Aorta (tissue), 5 donors: Measurements from ENCODE around the gene CLIC5. TPM values are rescaled to one million over a fixed set of nuclear protein-coding genes. Genes with fewer than 3 reads are reported as not detected.

Experiments
- ATAC-seq: fragments of 200-7000 bp; cut with Tn5 transposase; one replicate; pipeline ENCODE4 v1.9.1; 2022; ENCODE audit warnings: moderate library complexity; ENCODE audit not compliant: low FRiP score
- DNase-seq, 2 donors: peaks; one replicate each; pipeline ENCODE4 v3.0.0-alpha.2; 2020
- H3K27ac ChIP-seq, 2 donors: one replicate each; pipeline ENCODE4 v1.5.1; 2013; ENCODE audit warnings: low read length in 2 of 2, mild to moderate bottlenecking in 2 of 2, moderate library complexity in 2 of 2, control low read depth in 1 of 2, inconsistent platforms in 1 of 2, low read depth in 1 of 2
- H3K27me3 ChIP-seq, 2 donors: one replicate each; pipeline ENCODE4 v1.6.1; 2013; ENCODE audit warnings: control low read depth in 1 of 2, low read length in 1 of 2, mild to moderate bottlenecking in 1 of 2, moderate library complexity in 1 of 2; ENCODE audit not compliant: insufficient read depth in 2 of 2, control insufficient read depth in 1 of 2
- H3K36me3 ChIP-seq, 2 donors: one replicate each; pipeline ENCODE4 v1.6.1; 2013; ENCODE audit warnings: control low read depth in 1 of 2, low read length in 1 of 2, mild to moderate bottlenecking in 1 of 2; ENCODE audit not compliant: insufficient read depth in 2 of 2, control insufficient read depth in 1 of 2
- H3K4me1 ChIP-seq, 2 donors: one replicate each; pipeline ENCODE4 v1.6.1; 2013; ENCODE audit warnings: low read length in 2 of 2, control low read depth in 1 of 2, mild to moderate bottlenecking in 1 of 2, moderate library complexity in 1 of 2; ENCODE audit not compliant: insufficient read depth in 2 of 2, control insufficient read depth in 1 of 2
- H3K4me3 ChIP-seq, 2 donors: one replicate each; pipeline ENCODE4 v1.5.1; 2013; ENCODE audit warnings: low read length in 2 of 2, control low read depth in 1 of 2, mild to moderate bottlenecking in 1 of 2
- H3K9me3 ChIP-seq: one replicate; pipeline ENCODE4 v1.6.1; 2013; ENCODE audit warnings: mild to moderate bottlenecking, low read length; ENCODE audit not compliant: control insufficient read depth
- WGBS, 2 donors: extraction: QIAGEN DNeasy Blood & Tissue Kit; methylation state at CpG; one replicate each; pipeline ENCODE4 v1.1.7; 2013; 5-methylcytosine and 5-hydroxymethylcytosine counted together
- intact Hi-C, 2 donors: fragments of 100-400 bp; cut with DNase I; formaldehyde crosslinking; loops; one replicate each; pipeline versions ENCODE4 v1.14.2 to v1.15.0; 2022
- polyA plus RNA-seq, 2 donors: library from polyadenylated mRNA; stranded (reverse); fragments of 200-250 nt; gene quantifications; one replicate each; pipeline ENCODE4 v1.2.3, GENCODE V29; 2013
- total RNA-seq, 2 donors: library from RNA; stranded (reverse); fragmentation: NEBNext Ultra II Directional; extraction: Animal tissue kit (Norgen Biotek cat#: 25700); gene quantifications; one replicate each; pipeline ENCODE4 v1.2.1, GENCODE V29; 2021
- donor health status: healthy with polysubstance abuse.
- donor health status: Bipolar disorder and iron deficiency.
- donor health status: DM: no; HTN: no; CAD: no.
- donor health status: DM: no; HTN: no; CAD: no.
- donor health status: DM: yes; HTN: yes; CAD: no.

The CLIC5 gene
- total and polyA plus RNA-seq, 4 donors: 0.10 to 9.2 (median 4.7) TPM

DNA sequence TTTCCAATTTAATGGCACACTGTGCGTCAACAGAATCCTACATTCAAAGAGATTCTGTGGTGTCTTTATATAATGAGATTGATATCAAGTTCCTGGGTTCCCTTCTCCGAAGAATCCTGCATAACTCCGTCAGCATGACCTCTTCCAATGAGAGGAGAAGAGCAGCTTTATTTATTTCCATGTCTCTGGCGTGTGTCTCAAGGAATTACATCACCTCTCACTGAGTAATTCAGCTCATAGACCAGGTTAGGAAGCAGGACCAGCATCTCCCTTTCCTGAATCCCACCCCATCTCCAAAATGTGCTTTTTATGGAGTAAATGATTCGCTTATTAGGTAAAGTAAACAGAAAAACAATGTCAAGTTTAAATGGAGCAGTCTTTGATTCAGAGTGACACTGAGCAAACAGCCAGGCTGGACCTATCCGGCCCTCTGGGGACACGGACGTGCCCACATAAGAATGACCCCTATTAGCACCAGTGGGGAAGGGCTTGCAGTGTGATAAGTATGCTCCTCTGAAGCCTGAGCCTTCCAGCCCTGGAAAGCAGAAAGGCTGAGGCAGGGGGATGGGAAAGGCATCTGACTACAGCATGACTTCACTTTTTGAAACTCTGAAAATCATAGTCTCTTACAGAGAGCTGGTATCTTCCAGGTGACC is 165.2 kb downstream of the CLIC5 start:
- intact Hi-C loops: no loop called here
- WGBS, 2 donors: 37 to 48% methylated on average over 8 of the region's 8 CpGs

DNA sequence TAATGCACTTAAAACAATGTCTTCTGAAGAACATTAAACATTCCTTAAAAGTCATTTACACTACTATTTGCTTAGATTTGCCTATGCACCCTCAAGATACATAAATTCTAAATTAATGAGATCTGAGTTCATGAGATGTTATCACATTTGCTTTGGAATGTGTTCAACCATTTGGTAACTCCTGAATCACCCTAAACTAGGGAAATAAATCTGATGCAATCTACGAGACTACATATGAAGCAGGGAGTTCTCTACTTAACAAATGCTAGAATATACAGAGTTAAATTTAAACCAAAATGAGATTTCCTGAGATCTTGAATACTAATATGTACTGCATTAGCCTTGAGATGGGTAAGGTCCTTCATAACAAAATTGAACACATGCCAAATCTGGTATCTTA is 170.1 kb downstream of the CLIC5 start:
- H3K4me1 ChIP-seq: no peaks in the 10 kb centered on the region
- H3K36me3 ChIP-seq: no peaks in the 10 kb centered on the region
- DNase-seq: no peak
- H3K27me3 ChIP-seq: no peaks in the 10 kb centered on the region
- intact Hi-C loops: no loop called here
- no peak overlapping the region for H3K4me3 ChIP-seq
- 58 to 72% methylated on average over 1 of the region's 1 CpG for WGBS, 2 donors
- no peaks in the 10 kb centered on the region for H3K9me3 ChIP-seq
- no peak overlapping the region for H3K27ac ChIP-seq
- ATAC-seq: no peak

More for the DNA sequence above, 165.2 kb downstream of the CLIC5 start:
- Histone ChIP-seq H3K27ac (no peak overlapping the region), H3K4me3 (no peak overlapping the region), H3K4me1 (no peaks in the 10 kb centered on the region), H3K9me3 (no peaks in the 10 kb centered on the region), H3K36me3 (no peaks in the 10 kb centered on the region), H3K27me3 (peaks cover 0 to 1% of the 10 kb centered on the region in 2 donors)
- DNase-seq: no peak
- no peak for ATAC-seq

DNA sequence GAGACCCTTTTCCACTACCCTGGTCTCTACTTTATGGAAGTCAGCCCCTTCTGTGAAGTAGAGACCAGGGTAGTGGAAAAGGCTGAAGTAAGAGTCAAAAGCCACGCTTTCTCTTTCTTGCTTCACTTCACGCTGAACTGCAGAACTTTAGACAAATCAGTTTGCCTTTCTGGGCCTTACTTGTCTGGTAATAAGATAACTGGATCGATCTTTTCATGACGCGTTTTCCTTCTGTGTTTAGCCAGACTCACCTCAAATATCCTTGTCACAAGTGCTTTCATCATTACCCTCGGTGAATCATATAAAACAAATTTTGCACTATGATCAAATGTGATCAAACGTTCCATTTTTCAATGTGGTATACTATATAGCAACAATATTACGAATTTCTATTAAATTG is 170.7 kb downstream of the CLIC5 start:
- H3K36me3 ChIP-seq: no peaks in the 10 kb centered on the region
- H3K27me3 ChIP-seq: no peaks in the 10 kb centered on the region
- intact Hi-C loops: no loop called here
- 85 to 88% methylated on average over 8 of the region's 8 CpGs for WGBS, 2 donors
- DNase-seq (no peak), ATAC-seq (no peak)
- H3K27ac ChIP-seq: no peak overlapping the region
- H3K4me1 ChIP-seq: no peaks in the 10 kb centered on the region
- no peaks in the 10 kb centered on the region for H3K9me3 ChIP-seq
- H3K4me3 ChIP-seq: no peak overlapping the region

DNA sequence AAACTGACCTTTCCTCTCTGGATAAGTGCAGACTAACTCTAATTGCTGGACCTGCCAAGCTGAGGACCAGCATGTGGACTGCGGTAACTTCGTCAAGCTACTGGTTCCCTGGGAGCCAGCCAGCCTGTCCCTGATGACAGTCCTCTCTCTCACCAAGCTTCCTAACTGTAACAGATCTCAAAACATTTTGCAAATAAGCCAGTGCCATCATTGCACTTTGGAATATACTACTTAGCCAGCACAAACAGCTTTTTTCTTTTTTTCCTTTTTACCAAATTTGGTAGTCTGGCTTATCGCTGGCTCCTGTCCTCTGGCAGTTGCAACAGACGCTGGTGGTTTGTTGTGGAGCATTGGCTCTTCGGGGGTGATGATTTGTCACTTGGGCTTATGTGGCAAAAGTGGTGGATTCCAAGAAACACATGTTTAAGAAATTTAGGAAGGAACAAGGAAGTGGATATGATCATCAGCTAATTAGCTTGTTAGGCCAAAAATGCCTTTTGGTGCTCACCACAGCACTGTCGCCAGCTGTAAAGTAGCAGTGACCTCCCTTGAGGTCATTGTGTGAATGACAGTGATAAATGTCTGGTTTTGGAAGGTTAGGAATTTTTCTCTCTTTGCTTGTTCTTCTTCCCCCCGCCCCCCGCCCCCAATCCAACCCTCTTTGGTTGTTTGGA is 171.7 kb downstream of the CLIC5 start:
- no peaks in the 10 kb centered on the region for H3K36me3 ChIP-seq
- no peak overlapping the region for H3K27ac ChIP-seq
- WGBS, 2 donors: 45 to 59% methylated on average over 8 of the region's 8 CpGs
- ATAC-seq (no peak), DNase-seq (no peak)
- H3K9me3 ChIP-seq: no peaks in the 10 kb centered on the region
- intact Hi-C loops: no loop called here
- H3K4me3 ChIP-seq: no peak overlapping the region
- no peaks in the 10 kb centered on the region for H3K4me1 ChIP-seq
- no peaks in the 10 kb centered on the region for H3K27me3 ChIP-seq

DNA sequence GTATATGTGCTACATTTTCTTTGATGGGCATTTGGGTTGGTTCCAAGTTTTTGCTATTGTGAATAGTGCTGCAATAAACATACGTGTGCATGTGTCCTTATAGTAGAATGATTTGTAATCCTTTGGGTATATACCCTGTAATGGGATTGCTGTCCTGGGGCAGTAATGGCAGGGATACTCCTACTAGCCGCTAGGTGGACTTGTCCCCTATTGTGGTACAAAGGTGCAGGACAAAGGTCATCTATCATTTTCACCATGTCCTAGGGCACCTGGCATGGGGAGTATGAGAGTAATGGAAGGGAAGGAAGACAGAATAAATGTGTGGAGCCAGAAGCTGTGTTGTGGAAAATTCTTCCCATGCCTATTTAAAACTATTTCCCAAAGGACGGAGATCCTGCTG is 174.6 kb downstream of the CLIC5 start:
- H3K36me3 ChIP-seq: no peaks in the 10 kb centered on the region
- H3K4me3 ChIP-seq: no peak overlapping the region
- intact Hi-C loops: no loop called here
- WGBS, 2 donors: 66 to 75% methylated on average over 3 of the region's 3 CpGs
- DNase-seq: no peak
- ATAC-seq: no peak
- H3K27ac ChIP-seq: no peak overlapping the region
- H3K27me3 ChIP-seq: no peaks in the 10 kb centered on the region
- H3K9me3 ChIP-seq: no peaks in the 10 kb centered on the region
- no peaks in the 10 kb centered on the region for H3K4me1 ChIP-seq

DNA sequence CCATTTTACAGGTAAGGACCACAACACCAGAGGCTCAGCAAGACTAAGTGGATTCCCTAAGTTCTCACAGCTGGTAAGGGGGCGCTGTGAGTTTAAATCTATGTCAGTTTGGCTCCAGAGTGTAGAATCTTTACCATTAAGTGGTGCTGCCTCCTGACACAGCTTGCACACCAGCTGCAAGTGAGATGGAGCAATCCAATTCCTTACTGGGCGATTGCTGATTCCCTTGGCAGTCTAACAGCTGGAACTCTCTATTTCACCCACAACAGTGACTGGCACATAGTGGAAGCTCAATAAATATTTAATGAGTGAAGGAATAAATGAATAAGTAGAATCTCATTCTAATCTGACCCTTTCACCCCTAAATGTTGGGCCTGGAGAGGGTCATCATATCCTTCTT is 176.7 kb downstream of the CLIC5 start:
- intact Hi-C loops: no loop called here
- H3K9me3 ChIP-seq: no peaks in the 10 kb centered on the region
- no peaks in the 10 kb centered on the region for H3K4me1 ChIP-seq
- 69 to 72% methylated on average over 2 of the region's 2 CpGs for WGBS, 2 donors
- no peak overlapping the region for H3K27ac ChIP-seq
- ATAC-seq: no peak
- no peak overlapping the region for H3K4me3 ChIP-seq
- DNase-seq: no peak
- H3K27me3 ChIP-seq: no peaks in the 10 kb centered on the region
- H3K36me3 ChIP-seq: no peaks in the 10 kb centered on the region

DNA sequence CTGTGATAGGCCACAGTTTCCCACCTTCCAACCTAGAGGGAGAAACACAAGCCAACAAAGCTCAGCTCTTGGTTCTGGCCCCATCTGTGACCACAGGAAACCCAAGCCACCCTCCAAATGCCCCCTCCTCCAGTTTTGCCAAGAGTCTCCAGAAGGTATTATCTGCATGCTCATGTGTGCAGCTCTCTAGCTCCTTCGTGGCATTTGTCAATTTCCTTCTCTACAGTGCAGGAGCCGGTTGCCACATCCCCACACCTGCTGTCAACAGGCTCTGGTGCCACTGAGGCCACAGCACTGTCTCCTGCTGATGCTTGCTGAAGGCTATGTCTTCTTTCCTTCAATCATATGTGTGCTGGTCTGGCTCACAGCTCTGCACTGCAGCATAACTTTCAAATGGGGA is 177.2 kb downstream of the CLIC5 start:
- no peak for ATAC-seq
- no peak overlapping the region for H3K4me3 ChIP-seq
- H3K4me1 ChIP-seq: no peaks in the 10 kb centered on the region
- H3K27ac ChIP-seq: no peak overlapping the region
- intact Hi-C loops: no loop called here
- H3K9me3 ChIP-seq: no peaks in the 10 kb centered on the region
- no peaks in the 10 kb centered on the region for H3K27me3 ChIP-seq
- DNase-seq: no peak
- WGBS, 2 donors: 86 to 92% methylated on average over 2 of the region's 2 CpGs
- H3K36me3 ChIP-seq: no peaks in the 10 kb centered on the region

DNA sequence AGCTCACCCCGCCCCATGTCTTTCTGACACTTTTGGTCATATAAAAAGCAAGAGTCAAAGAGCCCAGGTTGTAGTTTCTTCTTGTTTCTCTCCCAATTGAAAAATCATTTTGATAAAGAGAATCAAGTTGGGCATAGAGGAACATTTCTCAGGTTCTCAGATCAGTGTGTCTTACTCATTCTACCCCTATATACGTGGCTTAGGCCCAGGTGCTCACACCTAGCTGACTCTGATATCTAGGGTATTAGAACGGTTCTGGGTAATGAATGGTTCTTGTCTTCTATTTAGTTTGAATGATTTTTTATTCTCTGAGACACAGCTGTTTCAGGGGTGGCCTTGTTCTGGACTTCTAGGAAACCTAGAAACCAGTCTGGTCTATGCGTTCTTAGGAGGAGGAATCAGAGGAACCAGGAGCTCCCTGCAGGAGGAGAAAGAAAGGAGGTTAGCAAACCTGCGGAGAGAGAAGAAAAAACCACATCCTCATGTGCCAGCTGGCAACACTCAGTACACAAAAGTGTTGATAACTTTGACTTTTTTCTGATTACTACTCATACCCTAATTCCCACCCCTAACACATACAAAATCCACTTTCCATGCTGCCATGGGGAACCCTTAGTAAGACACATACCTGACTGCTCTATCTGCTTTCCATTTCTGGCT is 178.0 kb downstream of the CLIC5 start:
- Histone ChIP-seq H3K4me3 (no peak overlapping the region), H3K27me3 (no peaks in the 10 kb centered on the region), H3K27ac (no peak overlapping the region), H3K9me3 (no peaks in the 10 kb centered on the region), H3K4me1 (no peaks in the 10 kb centered on the region), H3K36me3 (no peaks in the 10 kb centered on the region)
- WGBS, 2 donors: 84 to 86% methylated on average over 5 of the region's 5 CpGs
- intact Hi-C loops: no loop called here
- no peak for ATAC-seq
- no peak for DNase-seq

DNA sequence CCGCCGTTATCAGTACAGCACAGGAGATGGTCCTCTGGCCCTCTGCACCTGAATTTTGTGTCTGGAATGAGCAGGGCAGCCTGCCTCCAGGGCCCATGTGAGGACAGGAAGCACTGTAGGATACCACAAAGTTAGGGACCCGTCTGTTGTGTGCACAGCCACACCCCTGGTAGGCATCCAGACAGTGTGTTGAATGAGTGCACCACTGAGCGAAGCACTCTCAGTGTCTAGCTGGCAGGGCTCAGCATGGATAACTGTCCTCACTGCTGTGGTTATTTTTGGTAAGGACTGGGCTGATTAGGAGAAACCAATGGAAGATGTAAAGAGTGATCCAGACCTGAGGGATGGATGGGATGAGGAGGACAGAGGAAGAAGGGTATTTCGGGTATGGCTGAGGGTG is 178.7 kb downstream of the CLIC5 start:
- H3K4me3 ChIP-seq: no peak overlapping the region
- WGBS, 2 donors: 86 to 90% methylated on average over 5 of the region's 5 CpGs
- intact Hi-C loops: no loop called here
- ATAC-seq: no peak
- no peak overlapping the region for H3K27ac ChIP-seq
- no peaks in the 10 kb centered on the region for H3K27me3 ChIP-seq
- no peaks in the 10 kb centered on the region for H3K9me3 ChIP-seq
- DNase-seq: no peak
- H3K4me1 ChIP-seq: no peaks in the 10 kb centered on the region
- no peaks in the 10 kb centered on the region for H3K36me3 ChIP-seq
